ENCODE measurements around the gene LAMA2.

LAMA2 gene

DNA sequence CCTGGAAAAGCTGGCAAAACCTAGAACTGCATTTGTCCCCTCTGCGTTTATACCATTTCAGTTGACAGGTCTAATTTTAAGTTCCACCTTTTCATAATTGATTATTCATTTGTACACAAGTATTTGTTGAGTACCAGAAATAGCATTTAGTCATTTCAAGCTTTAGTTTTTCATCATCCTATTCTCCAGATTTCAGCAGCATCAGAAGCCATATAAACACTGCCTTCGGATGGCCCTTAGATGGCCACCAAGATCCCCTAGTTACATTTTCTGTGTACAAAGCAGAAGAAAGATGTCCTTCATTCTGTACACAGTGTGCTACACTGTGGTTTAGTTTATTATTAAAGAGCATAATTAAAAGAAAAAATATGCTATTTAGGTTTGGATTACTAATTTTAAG, 131.4 kb downstream of the LAMA2 start:
- Histone ChIP-seq H3K4me2 (ENCODE audit: low read length) (no peak overlapping the region), H3K4me3 (ENCODE audit: low read depth, low read length, poor library complexity, severe bottlenecking) (no peak overlapping the region), H3K9ac (ENCODE audit: low read length) (no peak overlapping the region), H4K20me1 (ENCODE audit: insufficient read depth, low read length) (no peaks in the 10 kb centered on the region), H3K9me3 (ENCODE audit: low read length) (no peaks in the 10 kb centered on the region), H3K79me2 (ENCODE audit: insufficient read depth, low read length) (no peaks in the 10 kb centered on the region), H3K36me3 (ENCODE audit: insufficient read depth, low read length) (no peaks in the 10 kb centered on the region), H3K9me2 (ENCODE audit: low read depth, low read length) (no peaks in the 10 kb centered on the region), H3F3A (ENCODE audit: insufficient read depth, low read length) (no peaks in the 10 kb centered on the region), H3K27me3 (ENCODE audit: insufficient read depth, low read length) (no peaks in the 10 kb centered on the region), H3K4me1 (ENCODE audit: insufficient read depth, low read length, severe bottlenecking) (no peaks in the 10 kb centered on the region), H2AFZ (ENCODE audit: low read length) (no peak overlapping the region), H3K27ac (ENCODE audit: low read depth, low read length, poor library complexity, severe bottlenecking) (no peak overlapping the region)
- no peak for TF ChIP-seq EZH2 (IDR thresholded peaks at IDR 0.05; ENCODE audit: borderline replicate concordance, low read length)
- TF ChIP-seq, protein P1, sequence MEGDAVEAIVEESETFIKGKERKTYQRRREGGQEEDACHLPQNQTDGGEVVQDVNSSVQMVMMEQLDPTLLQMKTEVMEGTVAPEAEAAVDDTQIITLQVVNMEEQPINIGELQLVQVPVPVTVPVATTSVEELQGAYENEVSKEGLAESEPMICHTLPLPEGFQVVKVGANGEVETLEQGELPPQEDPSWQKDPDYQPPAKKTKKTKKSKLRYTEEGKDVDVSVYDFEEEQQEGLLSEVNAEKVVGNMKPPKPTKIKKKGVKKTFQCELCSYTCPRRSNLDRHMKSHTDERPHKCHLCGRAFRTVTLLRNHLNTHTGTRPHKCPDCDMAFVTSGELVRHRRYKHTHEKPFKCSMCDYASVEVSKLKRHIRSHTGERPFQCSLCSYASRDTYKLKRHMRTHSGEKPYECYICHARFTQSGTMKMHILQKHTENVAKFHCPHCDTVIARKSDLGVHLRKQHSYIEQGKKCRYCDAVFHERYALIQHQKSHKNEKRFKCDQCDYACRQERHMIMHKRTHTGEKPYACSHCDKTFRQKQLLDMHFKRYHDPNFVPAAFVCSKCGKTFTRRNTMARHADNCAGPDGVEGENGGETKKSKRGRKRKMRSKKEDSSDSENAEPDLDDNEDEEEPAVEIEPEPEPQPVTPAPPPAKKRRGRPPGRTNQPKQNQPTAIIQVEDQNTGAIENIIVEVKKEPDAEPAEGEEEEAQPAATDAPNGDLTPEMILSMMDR (IDR thresholded peaks at IDR 0.05; ENCODE audit: low read length) = no peak

DNA sequence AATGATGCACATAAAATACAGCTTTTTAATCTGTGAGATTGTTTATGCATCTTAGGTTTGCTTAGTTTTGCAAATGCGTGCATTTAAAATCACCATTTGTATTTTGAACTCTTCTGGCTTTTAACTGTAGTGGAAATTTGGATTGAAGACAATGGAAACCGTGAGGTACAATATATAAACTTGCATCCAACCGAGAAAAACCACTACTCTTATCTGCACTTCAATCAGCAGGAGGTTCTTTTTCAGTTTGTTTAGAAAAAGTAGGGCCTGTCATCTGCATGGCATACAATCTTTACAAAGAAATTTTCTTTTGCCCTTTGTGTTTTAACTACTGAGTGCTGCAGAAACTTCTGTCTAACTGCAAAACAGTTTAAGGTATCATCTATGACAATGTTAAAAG, 132.8 kb downstream of the LAMA2 start:
- no peaks in the 10 kb centered on the region for H3K27me3 ChIP-seq (ENCODE audit: insufficient read depth, low read length)
- H3K4me1 ChIP-seq (ENCODE audit: insufficient read depth, low read length, severe bottlenecking) = no peaks in the 10 kb centered on the region
- no peak overlapping the region for H3K9ac ChIP-seq (ENCODE audit: low read length)
- no peak overlapping the region for H3K4me2 ChIP-seq (ENCODE audit: low read length)
- H4K20me1 ChIP-seq (ENCODE audit: insufficient read depth, low read length) = no peaks in the 10 kb centered on the region
- no peaks in the 10 kb centered on the region for H3K9me3 ChIP-seq (ENCODE audit: low read length)
- TF ChIP-seq, protein P1 (IDR thresholded peaks at IDR 0.05; ENCODE audit: low read length) = no peak
- TF ChIP-seq EZH2 (IDR thresholded peaks at IDR 0.05; ENCODE audit: borderline replicate concordance, low read length) = no peak
- no peaks in the 10 kb centered on the region for H3K36me3 ChIP-seq (ENCODE audit: insufficient read depth, low read length)
- H3K9me2 ChIP-seq (ENCODE audit: low read depth, low read length) = no peaks in the 10 kb centered on the region
- no peaks in the 10 kb centered on the region for H3K79me2 ChIP-seq (ENCODE audit: insufficient read depth, low read length)
- no peak overlapping the region for H2AFZ ChIP-seq (ENCODE audit: low read length)
- no peak overlapping the region for H3K4me3 ChIP-seq (ENCODE audit: low read depth, low read length, poor library complexity, severe bottlenecking)
- no peaks in the 10 kb centered on the region for H3F3A ChIP-seq (ENCODE audit: insufficient read depth, low read length)
- H3K27ac ChIP-seq (ENCODE audit: low read depth, low read length, poor library complexity, severe bottlenecking) = no peak overlapping the region

DNA sequence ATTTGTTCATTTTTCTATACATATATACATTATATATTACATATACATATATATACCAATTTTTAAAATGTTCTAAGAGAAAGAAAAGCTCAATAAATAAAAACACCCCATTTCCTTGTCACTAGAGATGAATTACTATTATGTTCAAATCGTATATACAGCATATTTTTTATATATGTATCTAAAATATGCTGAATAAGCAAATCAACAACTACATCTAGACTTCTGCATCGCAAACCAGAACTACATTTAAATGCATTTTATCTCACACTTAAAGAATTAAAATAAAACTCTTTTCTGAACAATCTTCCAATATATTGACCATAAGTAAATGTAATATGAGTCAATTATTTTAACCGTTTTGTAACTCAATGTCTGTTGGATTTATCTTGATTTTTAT, 133.9 kb downstream of the LAMA2 start:
- H3K9ac ChIP-seq (ENCODE audit: low read length) = no peak overlapping the region
- no peak overlapping the region for H3K4me2 ChIP-seq (ENCODE audit: low read length)
- no peaks in the 10 kb centered on the region for H3K27me3 ChIP-seq (ENCODE audit: insufficient read depth, low read length)
- H3K4me3 ChIP-seq (ENCODE audit: low read depth, low read length, poor library complexity, severe bottlenecking) = no peak overlapping the region
- no peaks in the 10 kb centered on the region for H3K36me3 ChIP-seq (ENCODE audit: insufficient read depth, low read length)
- H3K79me2 ChIP-seq (ENCODE audit: insufficient read depth, low read length) = no peaks in the 10 kb centered on the region
- H3K27ac ChIP-seq (ENCODE audit: low read depth, low read length, poor library complexity, severe bottlenecking) = no peak overlapping the region
- no peaks in the 10 kb centered on the region for H3F3A ChIP-seq (ENCODE audit: insufficient read depth, low read length)
- H4K20me1 ChIP-seq (ENCODE audit: insufficient read depth, low read length) = no peaks in the 10 kb centered on the region
- no peak overlapping the region for H2AFZ ChIP-seq (ENCODE audit: low read length)
- H3K4me1 ChIP-seq (ENCODE audit: insufficient read depth, low read length, severe bottlenecking) = no peaks in the 10 kb centered on the region
- no peaks in the 10 kb centered on the region for H3K9me3 ChIP-seq (ENCODE audit: low read length)
- TF ChIP-seq EZH2 (IDR thresholded peaks at IDR 0.05; ENCODE audit: borderline replicate concordance, low read length) = no peak
- TF ChIP-seq, protein P1 (IDR thresholded peaks at IDR 0.05; ENCODE audit: low read length) = no peak
- H3K9me2 ChIP-seq (ENCODE audit: low read depth, low read length) = no peaks in the 10 kb centered on the region
